GM10248 (cell line): ENCODE measurements around the gene MOK.
A peak's percentile ranks its signal among the peaks of the same experiment; 100 is the strongest.

ENCODE experiments used
- CTCF ChIA-PET: fragments of 300-600 bp; sonication (Branson Sonifier 250); formaldehyde crosslinking; extraction: SDS; loops from one replicate; lab custom pipeline; 2021; ENCODE audit warnings: antibody characterized with exemption; lab: Yijun Ruan, JAX
- POLR2A ChIA-PET: fragments of 350-650 bp; sonication (Branson Sonifier 250); formaldehyde crosslinking; extraction: SDS; loops from one replicate; lab custom pipeline; 2020; ENCODE audit warnings: antibody characterized with exemption; lab: Yijun Ruan, JAX
- DNase-seq: peaks from one replicate; pipeline ENCODE4 v3.0.0; 2012; ENCODE audit errors: extremely low spot score
- CTCF ChIP-seq: IDR thresholded peaks from 2 replicates; pipeline ENCODE4 v1.5.1; 2012; ENCODE audit warnings: mild to moderate bottlenecking, low read depth; ENCODE audit errors: extremely low read depth, missing control alignments, control extremely low read depth

MOK gene

GRCh38 chr14:102215576-102216250 is 89.3 kb downstream of the MOK start:
- no peak for DNase-seq
- ChIA-PET POLR2A (no interaction called here), CTCF (interaction anchor here (1.2 kb wide), 1 partner anchor 14 kb away, joined by 3 read pairs; no protein-coding TSS in a partner anchor)
- TF ChIP-seq CTCF, result no peak

GRCh38 chr14:102215071-102215470 is 89.9 kb downstream of the MOK start:
- ChIA-PET CTCF (interaction anchor here (1.0 kb wide), 1 partner anchor 9 kb away, joined by 3 read pairs; no protein-coding TSS in a partner anchor), POLR2A (no interaction called here)
- no peak for TF ChIP-seq CTCF
- DNase-seq, result no peak

GRCh38 chr14:102213984-102214658 is 90.8 kb downstream of the MOK start:
- CTCF ChIA-PET, result interaction anchor here (1.0 kb wide), 1 partner anchor 8 kb away, joined by 3 read pairs; no protein-coding TSS in a partner anchor
- no peak for TF ChIP-seq CTCF
- POLR2A ChIA-PET, result no interaction called here

GRCh38 chr14:102213470-102213869 is 91.5 kb downstream of the MOK start:
- TF ChIP-seq CTCF, result no peak
- DNase-seq, result no peak
- CTCF ChIA-PET, result interaction anchor here (1.3 kb wide), 1 partner anchor 23 kb away, joined by 3 read pairs; no protein-coding TSS in a partner anchor
- POLR2A ChIA-PET, result no interaction called here

More at GRCh38 chr14:102213984-102214658, 90.8 kb downstream of the MOK start:
- peak; percentile 64 for DNase-seq

GRCh38 chr14:102212845-102213244 is 92.1 kb downstream of the MOK start:
- TF ChIP-seq CTCF, result no peak
- POLR2A ChIA-PET, result no interaction called here
- DNase-seq, result no peak
- CTCF ChIA-PET, result interaction anchor here (1.3 kb wide), 1 partner anchor 24 kb away, joined by 3 read pairs; no protein-coding TSS in a partner anchor

- POLR2A ChIA-PET, result no interaction called here
- DNase-seq, result no peak
- no peak for TF ChIP-seq CTCF
- CTCF ChIA-PET, result interaction anchor here (1.3 kb wide), 1 partner anchor 24 kb away, joined by 3 read pairs; no protein-coding TSS in a partner anchor
These were observed 92.6 kb downstream of the MOK start for GRCh38 chr14:102212356-102212755.
